ENCODE data around the gene DLAT. TPM values are rescaled to one million over a fixed set of nuclear protein-coding genes. Genes with fewer than 3 reads are reported as not detected.
"Not testable (repeated sequence)": the region's sequence is repeated elsewhere in the genome, so short reads cannot be mapped to it uniquely, and the experiment has no call there.

The DLAT gene
- total and polyA plus RNA-seq, 2 donors, result 13.3 to 28.8 TPM

DNA sequence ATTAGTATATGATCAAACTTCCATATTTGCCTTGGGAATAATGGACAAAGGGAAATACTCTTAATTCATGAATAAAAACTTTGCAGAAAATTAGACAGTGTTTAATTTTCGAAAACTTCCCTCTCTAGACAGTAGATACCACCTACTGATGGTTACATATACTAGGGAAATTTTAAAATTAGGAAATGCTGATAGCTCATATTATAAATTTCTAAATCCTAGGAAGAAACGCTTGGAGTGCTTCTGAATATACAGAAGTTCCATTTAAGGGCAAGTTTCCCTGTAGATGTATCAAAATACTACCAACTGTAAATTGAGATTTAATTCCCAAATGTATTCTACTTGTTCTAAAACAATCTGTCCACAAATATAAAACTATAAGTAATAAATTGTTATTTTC is 70.1 kb downstream of the DLAT start:
- not testable (repeated sequence) for H3K27me3 ChIP-seq (ENCODE audit: control insufficient read depth in 2 of 2, insufficient read depth in 1 of 2, low read length in 1 of 2); H3K9me3 ChIP-seq (ENCODE audit: control insufficient read depth in 2 of 2, insufficient read depth in 1 of 2, low read length in 1 of 2); H3K27ac ChIP-seq (ENCODE audit: low read depth in 1 of 2, low read length in 1 of 2); H3K4me3 ChIP-seq (ENCODE audit: low read length in 2 of 2); H3K4me1 ChIP-seq (ENCODE audit: control insufficient read depth in 2 of 2, insufficient read depth in 2 of 2, low read length in 2 of 2); DNase-seq (ENCODE audit: low read depth in 6 of 9, low spot score in 9 of 9)
- WGBS, result over 99% methylated on average over 2 of the region's 2 CpGs
- peaks cover 29 to 46% of the 10 kb centered on the region in 2 donors for H3K36me3 ChIP-seq (ENCODE audit: control insufficient read depth in 2 of 2, insufficient read depth in 2 of 2, low read length in 1 of 2)

DNA sequence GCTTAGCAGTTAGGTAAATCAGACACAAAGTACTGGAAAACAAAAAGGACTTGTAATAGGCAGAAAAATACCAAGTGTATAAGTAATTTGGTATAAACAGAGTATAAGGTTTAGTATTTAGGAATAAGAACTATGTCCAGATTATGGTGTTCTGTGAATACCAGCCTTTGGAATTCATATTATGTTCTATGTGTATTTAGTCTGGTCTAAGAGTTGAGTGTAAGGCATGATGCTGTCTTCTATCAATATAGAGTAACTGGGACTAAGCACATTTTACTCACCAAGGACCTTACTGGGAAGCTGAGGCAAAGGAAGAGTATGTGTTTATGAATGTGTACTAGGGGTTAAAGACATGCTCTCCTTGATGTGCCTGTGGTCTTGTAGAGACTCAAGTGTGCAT is 71.0 kb downstream of the DLAT start:
- H3K9me3 ChIP-seq (ENCODE audit: control insufficient read depth in 2 of 2, insufficient read depth in 1 of 2, low read length in 1 of 2), result no peaks in the 10 kb centered on the region
- no peak overlapping the region for H3K27ac ChIP-seq (ENCODE audit: low read depth in 1 of 2, low read length in 1 of 2)
- DNase-seq (ENCODE audit: low read depth in 6 of 9, low spot score in 9 of 9), result no peak
- H3K4me3 ChIP-seq (ENCODE audit: low read length in 2 of 2), result no peak overlapping the region
- H3K4me1 ChIP-seq (ENCODE audit: control insufficient read depth in 2 of 2, insufficient read depth in 2 of 2, low read length in 2 of 2), result no peaks in the 10 kb centered on the region
- H3K36me3 ChIP-seq (ENCODE audit: control insufficient read depth in 2 of 2, insufficient read depth in 2 of 2, low read length in 1 of 2), result peaks cover 22 to 37% of the 10 kb centered on the region in 2 donors
- H3K27me3 ChIP-seq (ENCODE audit: control insufficient read depth in 2 of 2, insufficient read depth in 1 of 2, low read length in 1 of 2), result no peaks in the 10 kb centered on the region

DNA sequence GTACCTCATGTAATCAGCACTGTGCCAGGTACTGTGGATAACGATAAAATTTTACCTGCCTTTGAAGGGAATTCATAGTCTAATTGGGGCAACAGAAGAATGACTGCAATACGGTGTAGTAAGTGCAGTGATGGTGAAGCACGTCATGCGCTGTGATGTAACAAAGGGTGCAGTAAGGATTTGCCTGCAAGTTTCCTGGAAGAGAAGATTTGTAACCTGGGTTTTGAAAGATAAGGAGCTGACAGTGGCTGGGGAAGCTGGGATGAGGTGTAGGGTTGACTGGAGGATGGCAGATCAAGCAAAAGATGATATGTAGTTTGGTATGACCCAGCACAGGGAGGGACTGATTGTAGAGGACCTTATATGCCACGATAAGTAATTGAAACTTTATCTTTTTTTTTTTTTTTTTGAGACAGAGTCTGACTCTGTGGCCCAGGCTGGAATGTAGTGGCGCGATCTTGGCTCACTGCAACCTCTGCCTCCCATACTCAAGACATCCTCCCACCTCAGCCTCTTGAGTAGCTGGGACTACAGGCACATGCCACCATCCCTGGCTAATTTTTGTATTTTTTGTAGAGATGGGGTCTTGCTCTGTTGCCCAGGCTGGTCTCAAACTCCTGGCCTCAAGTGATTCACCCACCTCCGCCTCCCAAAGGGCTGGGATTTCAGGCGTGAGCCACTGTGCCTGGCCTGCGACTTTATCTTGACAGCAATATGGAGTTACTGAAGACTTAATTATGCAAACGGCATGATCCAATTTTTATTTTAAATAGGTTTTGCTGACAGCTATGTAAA is 72.7 kb downstream of the DLAT start:
- 98% methylated on average over 11 of the region's 11 CpGs for WGBS
- H3K4me1 ChIP-seq (ENCODE audit: control insufficient read depth in 2 of 2, insufficient read depth in 2 of 2, low read length in 2 of 2), result no peaks in the 10 kb centered on the region
- no peak overlapping the region for H3K27ac ChIP-seq (ENCODE audit: low read depth in 1 of 2, low read length in 1 of 2)
- no peak overlapping the region for H3K4me3 ChIP-seq (ENCODE audit: low read length in 2 of 2)
- H3K27me3 ChIP-seq (ENCODE audit: control insufficient read depth in 2 of 2, insufficient read depth in 1 of 2, low read length in 1 of 2), result no peaks in the 10 kb centered on the region
- H3K36me3 ChIP-seq (ENCODE audit: control insufficient read depth in 2 of 2, insufficient read depth in 2 of 2, low read length in 1 of 2), result peaks cover 8 to 21% of the 10 kb centered on the region in 2 donors
- H3K9me3 ChIP-seq (ENCODE audit: control insufficient read depth in 2 of 2, insufficient read depth in 1 of 2, low read length in 1 of 2), result no peaks in the 10 kb centered on the region
- no peak for DNase-seq (ENCODE audit: low read depth in 6 of 9, low spot score in 9 of 9)

DNA sequence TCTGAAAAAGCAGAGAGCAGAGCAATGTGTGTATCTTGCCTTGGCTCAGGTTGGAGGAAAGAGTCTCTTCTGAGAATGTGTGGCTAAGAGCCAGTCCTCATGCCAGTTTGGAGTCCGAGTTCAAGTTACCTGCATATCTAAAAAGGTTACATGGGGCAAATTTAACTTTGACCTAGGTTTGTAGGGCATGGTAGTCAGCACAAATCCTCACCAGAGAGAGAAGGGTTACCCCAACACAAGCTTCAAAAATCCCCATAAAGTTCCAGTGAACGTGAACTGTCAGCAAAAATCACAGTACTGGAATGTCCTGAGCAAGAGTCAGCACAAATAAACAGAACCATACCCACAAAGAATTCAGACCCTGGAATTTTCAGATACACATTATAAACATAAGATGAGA is 75.3 kb downstream of the DLAT start:
- no peak for DNase-seq (ENCODE audit: low read depth in 6 of 9, low spot score in 9 of 9)
- WGBS, result 95% methylated on average over 2 of the region's 2 CpGs
- no peaks in the 10 kb centered on the region for H3K27me3 ChIP-seq (ENCODE audit: control insufficient read depth in 2 of 2, insufficient read depth in 1 of 2, low read length in 1 of 2)
- H3K27ac ChIP-seq (ENCODE audit: low read depth in 1 of 2, low read length in 1 of 2), result no peak overlapping the region
- H3K9me3 ChIP-seq (ENCODE audit: control insufficient read depth in 2 of 2, insufficient read depth in 1 of 2, low read length in 1 of 2), result no peaks in the 10 kb centered on the region
- H3K4me3 ChIP-seq (ENCODE audit: low read length in 2 of 2), result no peak overlapping the region
- H3K36me3 ChIP-seq (ENCODE audit: control insufficient read depth in 2 of 2, insufficient read depth in 2 of 2, low read length in 1 of 2), result peaks cover 4 to 10% of the 10 kb centered on the region in 2 donors
- H3K4me1 ChIP-seq (ENCODE audit: control insufficient read depth in 2 of 2, insufficient read depth in 2 of 2, low read length in 2 of 2), result no peaks in the 10 kb centered on the region

DNA sequence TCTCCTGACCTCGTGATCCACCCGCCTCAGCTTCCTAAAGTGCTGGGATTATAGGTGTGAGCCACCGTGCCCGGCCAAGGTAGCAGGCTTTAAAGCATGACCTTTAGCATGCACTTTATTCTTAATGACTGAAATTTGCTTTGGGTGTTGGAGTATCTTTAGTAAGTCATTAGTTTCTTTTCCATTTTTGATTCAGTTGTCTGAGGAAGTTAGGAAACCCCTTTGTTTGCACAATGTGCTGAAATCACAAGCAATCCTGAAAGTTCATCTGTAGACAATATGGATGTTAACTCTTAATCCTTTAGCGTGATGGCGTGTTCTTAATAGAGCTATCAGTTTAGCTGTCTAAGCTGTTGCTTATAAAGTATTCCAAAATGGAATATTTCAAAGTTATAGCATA is 78.2 kb downstream of the DLAT start:
- no peaks in the 10 kb centered on the region for H3K36me3 ChIP-seq (ENCODE audit: control insufficient read depth in 2 of 2, insufficient read depth in 2 of 2, low read length in 1 of 2)
- no peak overlapping the region for H3K4me3 ChIP-seq (ENCODE audit: low read length in 2 of 2)
- no peak for DNase-seq (ENCODE audit: low read depth in 6 of 9, low spot score in 9 of 9)
- no peaks in the 10 kb centered on the region for H3K4me1 ChIP-seq (ENCODE audit: control insufficient read depth in 2 of 2, insufficient read depth in 2 of 2, low read length in 2 of 2)
- WGBS, result over 99% methylated on average over 6 of the region's 6 CpGs
- no peak overlapping the region for H3K27ac ChIP-seq (ENCODE audit: low read depth in 1 of 2, low read length in 1 of 2)
- H3K27me3 ChIP-seq (ENCODE audit: control insufficient read depth in 2 of 2, insufficient read depth in 1 of 2, low read length in 1 of 2), result no peaks in the 10 kb centered on the region
- no peaks in the 10 kb centered on the region for H3K9me3 ChIP-seq (ENCODE audit: control insufficient read depth in 2 of 2, insufficient read depth in 1 of 2, low read length in 1 of 2)

DNA sequence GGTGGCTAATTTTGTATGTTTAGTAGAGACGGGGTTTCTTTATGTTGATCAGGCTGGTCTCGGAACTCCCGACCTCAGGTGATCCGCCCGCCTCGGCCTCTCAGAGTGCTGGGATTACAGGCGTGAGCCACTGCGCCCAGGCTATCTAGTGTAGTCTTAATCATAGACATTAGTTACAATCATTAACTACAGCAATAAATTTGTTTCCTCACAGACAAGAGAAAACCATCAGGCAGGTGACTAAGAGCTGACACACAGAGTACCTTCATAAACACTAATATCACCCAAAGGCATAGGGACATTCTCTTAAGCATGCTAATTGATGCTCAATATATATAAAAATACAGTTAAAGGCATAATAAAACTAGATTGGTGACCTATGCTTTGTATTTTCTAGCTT is 80.9 kb downstream of the DLAT start:
- H3K4me1 ChIP-seq (ENCODE audit: control insufficient read depth in 2 of 2, insufficient read depth in 2 of 2, low read length in 2 of 2), result no peaks in the 10 kb centered on the region
- H3K27ac ChIP-seq (ENCODE audit: low read depth in 1 of 2, low read length in 1 of 2), result no peak overlapping the region
- no peak for DNase-seq (ENCODE audit: low read depth in 6 of 9, low spot score in 9 of 9)
- no peak overlapping the region for H3K4me3 ChIP-seq (ENCODE audit: low read length in 2 of 2)
- H3K27me3 ChIP-seq (ENCODE audit: control insufficient read depth in 2 of 2, insufficient read depth in 1 of 2, low read length in 1 of 2), result no peaks in the 10 kb centered on the region
- H3K36me3 ChIP-seq (ENCODE audit: control insufficient read depth in 2 of 2, insufficient read depth in 2 of 2, low read length in 1 of 2), result no peaks in the 10 kb centered on the region
- WGBS, result 99% methylated on average over 8 of the region's 8 CpGs
- no peaks in the 10 kb centered on the region for H3K9me3 ChIP-seq (ENCODE audit: control insufficient read depth in 2 of 2, insufficient read depth in 1 of 2, low read length in 1 of 2)

Other genes with a start within 250 kb of the DLAT start
- 22.7 TPM for gene ALG9, start 153.8 kb upstream of the DLAT start, total RNA-seq
- gene ALG9, start 153.8 kb upstream of the DLAT start, polyA plus RNA-seq, result 31.0 TPM
- 3.7 TPM for gene FDXACB1, start 146.2 kb upstream of the DLAT start, total RNA-seq
- gene FDXACB1, start 146.2 kb upstream of the DLAT start, polyA plus RNA-seq, result 4.5 TPM
- gene CFAP68, start 145.9 kb upstream of the DLAT start, total RNA-seq, result 24.0 TPM
- 36.4 TPM for gene CFAP68, start 145.9 kb upstream of the DLAT start, polyA plus RNA-seq
- gene CRYAB, start 113.6 kb upstream of the DLAT start, total RNA-seq, result 4.2 TPM
- gene CRYAB, start 113.6 kb upstream of the DLAT start, polyA plus RNA-seq, result 116 TPM
- gene HSPB2, start 112.7 kb upstream of the DLAT start, total RNA-seq, result 0.19 TPM
- 2.4 TPM for gene HSPB2, start 112.7 kb upstream of the DLAT start, polyA plus RNA-seq
- 1.3 TPM for gene C11orf52, start 106.5 kb upstream of the DLAT start, total RNA-seq
- gene C11orf52, start 106.5 kb upstream of the DLAT start, polyA plus RNA-seq, result 3.6 TPM
- 2.8 TPM for gene DIXDC1, start 88.1 kb upstream of the DLAT start, total RNA-seq
- gene DIXDC1, start 88.1 kb upstream of the DLAT start, polyA plus RNA-seq, result 2.8 TPM
- 1.6 TPM for gene PIH1D2, start 48.6 kb downstream of the DLAT start, total RNA-seq
- gene PIH1D2, start 48.6 kb downstream of the DLAT start, polyA plus RNA-seq, result 1.4 TPM
- gene NKAPD1, start 48.9 kb downstream of the DLAT start, total RNA-seq, result 27.0 TPM
- gene NKAPD1, start 48.9 kb downstream of the DLAT start, polyA plus RNA-seq, result 23.3 TPM
- gene TIMM8B, start 61.3 kb downstream of the DLAT start, total RNA-seq, result 105 TPM
- gene TIMM8B, start 61.3 kb downstream of the DLAT start, polyA plus RNA-seq, result 81.6 TPM
- gene SDHD, start 61.5 kb downstream of the DLAT start, total RNA-seq, result 95.1 TPM
- 132 TPM for gene SDHD, start 61.5 kb downstream of the DLAT start, polyA plus RNA-seq
- gene IL18, start 138.7 kb downstream of the DLAT start, total RNA-seq, result 7.3 TPM
- gene IL18, start 138.7 kb downstream of the DLAT start, polyA plus RNA-seq, result 22.4 TPM
- gene TEX12, start 142.0 kb downstream of the DLAT start, total RNA-seq, result 0.09 TPM
- 0.37 TPM for gene TEX12, start 142.0 kb downstream of the DLAT start, polyA plus RNA-seq
- 1.4 TPM for gene BCO2, start 150.1 kb downstream of the DLAT start, total RNA-seq
- 5.5 TPM for gene BCO2, start 150.1 kb downstream of the DLAT start, polyA plus RNA-seq
- 18.7 TPM for gene PTS, start 201.0 kb downstream of the DLAT start, total RNA-seq
- gene PTS, start 201.0 kb downstream of the DLAT start, polyA plus RNA-seq, result 42.4 TPM
- gene PLET1, start 235.5 kb downstream of the DLAT start, total RNA-seq, result 0.09 TPM
- 0.23 TPM for gene PLET1, start 235.5 kb downstream of the DLAT start, polyA plus RNA-seq

Measured in thymus (tissue), 11 donors.